ENCODE measurements around the gene BHLHA15.

GRCh38 chr7:98212532-98213041 lies 1.3 kb downstream of the BHLHA15 start:
- TF ChIP-seq POLR2A (IDR thresholded peaks at IDR 0.05; ENCODE audit: borderline replicate concordance, extremely low read depth, insufficient read depth, insufficient read length), result no peak
- TF ChIP-seq, protein P1, sequence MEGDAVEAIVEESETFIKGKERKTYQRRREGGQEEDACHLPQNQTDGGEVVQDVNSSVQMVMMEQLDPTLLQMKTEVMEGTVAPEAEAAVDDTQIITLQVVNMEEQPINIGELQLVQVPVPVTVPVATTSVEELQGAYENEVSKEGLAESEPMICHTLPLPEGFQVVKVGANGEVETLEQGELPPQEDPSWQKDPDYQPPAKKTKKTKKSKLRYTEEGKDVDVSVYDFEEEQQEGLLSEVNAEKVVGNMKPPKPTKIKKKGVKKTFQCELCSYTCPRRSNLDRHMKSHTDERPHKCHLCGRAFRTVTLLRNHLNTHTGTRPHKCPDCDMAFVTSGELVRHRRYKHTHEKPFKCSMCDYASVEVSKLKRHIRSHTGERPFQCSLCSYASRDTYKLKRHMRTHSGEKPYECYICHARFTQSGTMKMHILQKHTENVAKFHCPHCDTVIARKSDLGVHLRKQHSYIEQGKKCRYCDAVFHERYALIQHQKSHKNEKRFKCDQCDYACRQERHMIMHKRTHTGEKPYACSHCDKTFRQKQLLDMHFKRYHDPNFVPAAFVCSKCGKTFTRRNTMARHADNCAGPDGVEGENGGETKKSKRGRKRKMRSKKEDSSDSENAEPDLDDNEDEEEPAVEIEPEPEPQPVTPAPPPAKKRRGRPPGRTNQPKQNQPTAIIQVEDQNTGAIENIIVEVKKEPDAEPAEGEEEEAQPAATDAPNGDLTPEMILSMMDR (IDR thresholded peaks at IDR 0.05 in 2 of 3, conservative IDR thresholded peaks at IDR 0.05 in 1 of 3; ENCODE audit: borderline replicate concordance in 1 of 3, insufficient read depth in 1 of 3, low read depth in 2 of 3, low read length in 2 of 3), result no peak
- TF ChIP-seq POLR2AphosphoS5 (IDR thresholded peaks at IDR 0.05; ENCODE audit: low read depth, low read length), result no peak
- no peak for TF ChIP-seq EGR1 (IDR thresholded peaks at IDR 0.05; ENCODE audit: low read depth)
- TF ChIP-seq, protein P2, sequence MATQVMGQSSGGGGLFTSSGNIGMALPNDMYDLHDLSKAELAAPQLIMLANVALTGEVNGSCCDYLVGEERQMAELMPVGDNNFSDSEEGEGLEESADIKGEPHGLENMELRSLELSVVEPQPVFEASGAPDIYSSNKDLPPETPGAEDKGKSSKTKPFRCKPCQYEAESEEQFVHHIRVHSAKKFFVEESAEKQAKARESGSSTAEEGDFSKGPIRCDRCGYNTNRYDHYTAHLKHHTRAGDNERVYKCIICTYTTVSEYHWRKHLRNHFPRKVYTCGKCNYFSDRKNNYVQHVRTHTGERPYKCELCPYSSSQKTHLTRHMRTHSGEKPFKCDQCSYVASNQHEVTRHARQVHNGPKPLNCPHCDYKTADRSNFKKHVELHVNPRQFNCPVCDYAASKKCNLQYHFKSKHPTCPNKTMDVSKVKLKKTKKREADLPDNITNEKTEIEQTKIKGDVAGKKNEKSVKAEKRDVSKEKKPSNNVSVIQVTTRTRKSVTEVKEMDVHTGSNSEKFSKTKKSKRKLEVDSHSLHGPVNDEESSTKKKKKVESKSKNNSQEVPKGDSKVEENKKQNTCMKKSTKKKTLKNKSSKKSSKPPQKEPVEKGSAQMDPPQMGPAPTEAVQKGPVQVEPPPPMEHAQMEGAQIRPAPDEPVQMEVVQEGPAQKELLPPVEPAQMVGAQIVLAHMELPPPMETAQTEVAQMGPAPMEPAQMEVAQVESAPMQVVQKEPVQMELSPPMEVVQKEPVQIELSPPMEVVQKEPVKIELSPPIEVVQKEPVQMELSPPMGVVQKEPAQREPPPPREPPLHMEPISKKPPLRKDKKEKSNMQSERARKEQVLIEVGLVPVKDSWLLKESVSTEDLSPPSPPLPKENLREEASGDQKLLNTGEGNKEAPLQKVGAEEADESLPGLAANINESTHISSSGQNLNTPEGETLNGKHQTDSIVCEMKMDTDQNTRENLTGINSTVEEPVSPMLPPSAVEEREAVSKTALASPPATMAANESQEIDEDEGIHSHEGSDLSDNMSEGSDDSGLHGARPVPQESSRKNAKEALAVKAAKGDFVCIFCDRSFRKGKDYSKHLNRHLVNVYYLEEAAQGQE (IDR thresholded peaks at IDR 0.05; ENCODE audit: low read depth), result no peak
- no peak for TF ChIP-seq EZH2 (IDR thresholded peaks at IDR 0.05)
- no peak for TF ChIP-seq ZNF274 (IDR thresholded peaks at IDR 0.05; ENCODE audit: low read depth, low read length)
- TF ChIP-seq YY1 (IDR thresholded peaks at IDR 0.05; ENCODE audit: extremely low read depth, insufficient replicate concordance, low read depth, low read length), result no peak
- no peak for TF ChIP-seq RAD21 (IDR thresholded peaks at IDR 0.05; ENCODE audit: low read depth)
